ENCODE data around the gene FMOD.

- no peak for TF ChIP-seq EZH2phosphoT487 (IDR thresholded peaks at IDR 0.05; ENCODE audit: borderline replicate concordance, low read length)
- TF ChIP-seq, protein P1, sequence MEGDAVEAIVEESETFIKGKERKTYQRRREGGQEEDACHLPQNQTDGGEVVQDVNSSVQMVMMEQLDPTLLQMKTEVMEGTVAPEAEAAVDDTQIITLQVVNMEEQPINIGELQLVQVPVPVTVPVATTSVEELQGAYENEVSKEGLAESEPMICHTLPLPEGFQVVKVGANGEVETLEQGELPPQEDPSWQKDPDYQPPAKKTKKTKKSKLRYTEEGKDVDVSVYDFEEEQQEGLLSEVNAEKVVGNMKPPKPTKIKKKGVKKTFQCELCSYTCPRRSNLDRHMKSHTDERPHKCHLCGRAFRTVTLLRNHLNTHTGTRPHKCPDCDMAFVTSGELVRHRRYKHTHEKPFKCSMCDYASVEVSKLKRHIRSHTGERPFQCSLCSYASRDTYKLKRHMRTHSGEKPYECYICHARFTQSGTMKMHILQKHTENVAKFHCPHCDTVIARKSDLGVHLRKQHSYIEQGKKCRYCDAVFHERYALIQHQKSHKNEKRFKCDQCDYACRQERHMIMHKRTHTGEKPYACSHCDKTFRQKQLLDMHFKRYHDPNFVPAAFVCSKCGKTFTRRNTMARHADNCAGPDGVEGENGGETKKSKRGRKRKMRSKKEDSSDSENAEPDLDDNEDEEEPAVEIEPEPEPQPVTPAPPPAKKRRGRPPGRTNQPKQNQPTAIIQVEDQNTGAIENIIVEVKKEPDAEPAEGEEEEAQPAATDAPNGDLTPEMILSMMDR (conservative IDR thresholded peaks at IDR 0.05; ENCODE audit: low read depth, low read length) = no peak
Observed at GRCh38 chr1:203325418-203326091, 25.4 kb downstream of the FMOD start.
